Muscle of leg (tissue), 11 donors: ENCODE data around the gene SSTR5. TPM values are rescaled to one million over a fixed set of nuclear protein-coding genes. Genes with fewer than 3 reads are reported as not detected.

Experiments
- DNase-seq: peaks from one replicate; pipeline ENCODE4 v3.0.0; 2013
- H3K27ac ChIP-seq: one replicate; pipeline ENCODE4 v1.5.1; 2013; ENCODE audit warnings: mild to moderate bottlenecking, low read length, control low read depth
- H3K27me3 ChIP-seq: one replicate; pipeline ENCODE4 v1.6.1; 2013; ENCODE audit warnings: low read length; ENCODE audit not compliant: control insufficient read depth, insufficient read depth
- H3K36me3 ChIP-seq: one replicate; pipeline ENCODE4 v1.6.1; 2013; ENCODE audit warnings: low read length; ENCODE audit not compliant: control insufficient read depth, insufficient read depth
- H3K4me1 ChIP-seq: one replicate; pipeline ENCODE4 v1.6.1; 2013; ENCODE audit warnings: low read length; ENCODE audit not compliant: control insufficient read depth, insufficient read depth
- H3K4me3 ChIP-seq: one replicate; pipeline ENCODE4 v1.5.1; 2013; ENCODE audit warnings: low read length, control low read depth
- H3K9me3 ChIP-seq: replicated peaks from 2 replicates; pipeline ENCODE4 v1.6.1; 2013; ENCODE audit warnings: low read depth, low read length; ENCODE audit not compliant: control insufficient read depth
- WGBS: methylation state at CpG from one replicate; pipeline ENCODE4 v1.1.5; 2013; ENCODE audit warnings: missing lambda C conversion rate; ENCODE audit not compliant: insufficient coverage; 5-methylcytosine and 5-hydroxymethylcytosine counted together
- polyA plus RNA-seq, 8 donors: library from polyadenylated mRNA; unstranded; fragments of 120-200 nt; gene quantifications; one replicate each; pipeline versions ENCODE4 v1.2.1 to v1.2.3, GENCODE V29; 2013; ENCODE audit warnings: inconsistent platforms in 1 of 8, low replicate concordance in 1 of 8; ENCODE audit not compliant: insufficient read length in 8 of 8, insufficient read depth in 1 of 8
- total RNA-seq: library from RNA; stranded (reverse); fragments of 120-200 nt; gene quantifications from one replicate; pipeline ENCODE4 v1.2.4, GENCODE V29; 2013

The SSTR5 gene
- total and polyA plus RNA-seq, 9 donors: 0.08 to 0.13 (median 0.10) TPM; not detected in 6

- 72% methylated on average over 19 of the region's 20 CpGs for WGBS
- H3K4me3 ChIP-seq: no peak overlapping the region
- peaks cover 3% of the 10 kb centered on the region for H3K9me3 ChIP-seq
- H3K27ac ChIP-seq: no peak overlapping the region
- H3K36me3 ChIP-seq: no peaks in the 10 kb centered on the region
- H3K27me3 ChIP-seq: peaks cover 46% of the 10 kb centered on the region
- no peak for DNase-seq
- peaks cover under 1% of the 10 kb centered on the region for H3K4me1 ChIP-seq
Measured at GRCh38 chr16:1062895-1063294, 9.7 kb upstream of the SSTR5 start.

GRCh38 chr16:1063728-1064127 lies 8.8 kb upstream of the SSTR5 start:
- Histone ChIP-seq H3K27ac (no peak overlapping the region), H3K4me1 (no peaks in the 10 kb centered on the region), H3K36me3 (no peaks in the 10 kb centered on the region), H3K4me3 (no peak overlapping the region), H3K9me3 (peaks cover 3% of the 10 kb centered on the region), H3K27me3 (peaks cover 54% of the 10 kb centered on the region)
- DNase-seq: no peak
- WGBS: 87% methylated on average over 9 of the region's 21 CpGs

GRCh38 chr16:1065469-1066128 lies 6.9 kb upstream of the SSTR5 start:
- Histone ChIP-seq H3K27me3 (peaks cover 73% of the 10 kb centered on the region), H3K27ac (no peak overlapping the region)

GRCh38 chr16:1066584-1067172 lies 5.9 kb upstream of the SSTR5 start:
- Histone ChIP-seq H3K4me3 (no peak overlapping the region), H3K27me3 (peaks cover 83% of the 10 kb centered on the region), H3K27ac (no peak overlapping the region), H3K36me3 (no peaks in the 10 kb centered on the region), H3K4me1 (no peaks in the 10 kb centered on the region), H3K9me3 (no peaks in the 10 kb centered on the region)
- WGBS: 47% methylated on average over 10 of the region's 24 CpGs
- DNase-seq: no peak

More at GRCh38 chr16:1065469-1066128, 6.9 kb upstream of the SSTR5 start:
- Histone ChIP-seq H3K9me3 (no peaks in the 10 kb centered on the region), H3K36me3 (no peaks in the 10 kb centered on the region), H3K4me1 (no peaks in the 10 kb centered on the region), H3K4me3 (no peak overlapping the region)
- DNase-seq: no peak
- 19% methylated on average over 55 of the region's 55 CpGs for WGBS

GRCh38 chr16:1067629-1068028 lies 4.9 kb upstream of the SSTR5 start:
- Histone ChIP-seq H3K9me3 (no peaks in the 10 kb centered on the region), H3K4me1 (no peaks in the 10 kb centered on the region), H3K36me3 (no peaks in the 10 kb centered on the region), H3K27ac (no peak overlapping the region), H3K4me3 (no peak overlapping the region), H3K27me3 (peaks cover 92% of the 10 kb centered on the region)
- no peak for DNase-seq
- 75% methylated on average over 11 of the region's 15 CpGs for WGBS

GRCh38 chr16:1068451-1068850 lies 4.1 kb upstream of the SSTR5 start:
- no peak overlapping the region for H3K27ac ChIP-seq
- no peak for DNase-seq
- peaks cover 97% of the 10 kb centered on the region for H3K27me3 ChIP-seq
- no peaks in the 10 kb centered on the region for H3K36me3 ChIP-seq
- no peak overlapping the region for H3K4me3 ChIP-seq
- no peaks in the 10 kb centered on the region for H3K9me3 ChIP-seq
- 51% methylated on average over 16 of the region's 18 CpGs for WGBS
- no peaks in the 10 kb centered on the region for H3K4me1 ChIP-seq

- Histone ChIP-seq H3K4me3 (no peak overlapping the region), H3K27me3 (peaks cover 99% of the 10 kb centered on the region), H3K4me1 (no peaks in the 10 kb centered on the region), H3K27ac (no peak overlapping the region), H3K36me3 (no peaks in the 10 kb centered on the region), H3K9me3 (no peaks in the 10 kb centered on the region)
- no peak for DNase-seq
- WGBS: 87% methylated on average over 3 of the region's 7 CpGs
Measured at GRCh38 chr16:1069154-1069553, 3.4 kb upstream of the SSTR5 start.

GRCh38 chr16:1070084-1070863 lies 2.3 kb upstream of the SSTR5 start:
- H3K4me1 ChIP-seq: no peaks in the 10 kb centered on the region
- H3K9me3 ChIP-seq: no peaks in the 10 kb centered on the region
- H3K27me3 ChIP-seq: peaks cover 99% of the 10 kb centered on the region
- H3K36me3 ChIP-seq: no peaks in the 10 kb centered on the region
- H3K4me3 ChIP-seq: no peak overlapping the region
- DNase-seq: no peak
- 14% methylated on average over 31 of the region's 32 CpGs for WGBS
- H3K27ac ChIP-seq: no peak overlapping the region

GRCh38 chr16:1070864-1071408 lies 1.6 kb upstream of the SSTR5 start:
- no peak for DNase-seq
- Histone ChIP-seq H3K9me3 (no peaks in the 10 kb centered on the region), H3K36me3 (no peaks in the 10 kb centered on the region), H3K4me3 (no peak overlapping the region), H3K27ac (no peak overlapping the region), H3K4me1 (no peaks in the 10 kb centered on the region), H3K27me3 (peaks cover 96% of the 10 kb centered on the region)
- 33% methylated on average over 12 of the region's 16 CpGs for WGBS

- WGBS: 7% methylated on average over 26 of the region's 30 CpGs
- Histone ChIP-seq H3K4me3 (no peak overlapping the region), H3K9me3 (no peaks in the 10 kb centered on the region), H3K4me1 (no peaks in the 10 kb centered on the region), H3K36me3 (no peaks in the 10 kb centered on the region), H3K27me3 (peaks cover 92% of the 10 kb centered on the region), H3K27ac (no peak overlapping the region)
- DNase-seq: no peak
Measured at GRCh38 chr16:1071561-1072225, 854 bp upstream of the SSTR5 start.
